Heart right ventricle (tissue), 16 donors: ENCODE results near the gene COG2. TPM values are rescaled to one million over a fixed set of nuclear protein-coding genes. Genes with fewer than 3 reads are reported as not detected.

Source experiments
- ATAC-seq, 8 donors: fragments of 200-7000 bp; cut with Tn5 transposase; one replicate each; pipeline ENCODE4 v1.9.1; 2020; ENCODE audit warnings: mild to moderate bottlenecking in 8 of 8, moderate library complexity in 8 of 8, moderate number of reproducible peaks in 1 of 8
- DNase-seq, 2 donors: peaks; one replicate each; pipeline ENCODE4 v3.0.0-alpha.2; 2020
- H3K27ac ChIP-seq, 10 donors: fragments of 200-600 bp; sonication (generic) in 2 of 10; one replicate each; pipeline versions ENCODE4 v1.5.0 to v1.8.0; 2020 to 2022; ENCODE audit warnings: mild to moderate bottlenecking in 3 of 10
- H3K27me3 ChIP-seq, 7 donors: fragments of 200-600 bp; one replicate each; pipeline ENCODE4 v1.8.0; 2021 to 2022; ENCODE audit warnings: mild to moderate bottlenecking in 2 of 7
- H3K36me3 ChIP-seq, 9 donors: fragments of 200-600 bp; sonication (generic) in 1 of 9; one replicate each; pipeline versions ENCODE4 v1.5.0 to v1.8.0; 2020 to 2022; ENCODE audit warnings: mild to moderate bottlenecking in 2 of 9
- H3K4me1 ChIP-seq, 9 donors: fragments of 200-600 bp; sonication (generic) in 1 of 9; one replicate each; pipeline versions ENCODE4 v1.5.0 to v1.8.0; 2020 to 2022; ENCODE audit warnings: mild to moderate bottlenecking in 4 of 9
- H3K4me3 ChIP-seq, 10 donors: fragments of 200-600 bp; sonication (generic) in 2 of 10; one replicate each; pipeline versions ENCODE4 v1.5.0 to v1.8.0; 2020 to 2022; ENCODE audit warnings: mild to moderate bottlenecking in 7 of 10, moderate library complexity in 2 of 10
- H3K9me3 ChIP-seq, 11 donors: fragments of 200-600 bp in 10 of 11; sonication (generic) in 2 of 11; one replicate each; pipeline versions ENCODE4 v1.5.0 to v1.8.0; 2013 to 2022; ENCODE audit warnings: mild to moderate bottlenecking in 2 of 11, control low read depth in 1 of 11, moderate library complexity in 1 of 11
- WGBS, 2 donors: extraction: QIAGEN DNeasy Blood & Tissue Kit; methylation state at CpG; one replicate each; pipeline ENCODE4 v1.1.7; 2013; ENCODE audit warnings: inconsistent platforms in 1 of 2; 5-methylcytosine and 5-hydroxymethylcytosine counted together
- intact Hi-C, 10 donors: fragments of 100-400 bp; cut with DNase I; formaldehyde crosslinking; loops; one replicate each; pipeline versions ENCODE4 v1.11.1 to v1.14.2; 2022
- polyA plus RNA-seq, 2 donors: library from polyadenylated mRNA; stranded (reverse); fragments of 200-250 nt; gene quantifications; one replicate each; pipeline ENCODE4 v1.2.3, GENCODE V29; 2013
- total RNA-seq, 10 donors: library from RNA; stranded (reverse); fragmentation: NEBNext Ultra II Directional in 3 of 10; extraction: Animal tissue kit (Norgen Biotek cat#: 25700) in 3 of 10; gene quantifications; one replicate each; pipeline versions ENCODE4 v1.2.1 to v1.2.4, GENCODE V29; 2021 to 2023
- TF ChIP-seq, protein P1 (sequence below), 9 donors: fragments of 200-600 bp; sonication (generic) in 2 of 9; IDR thresholded peaks; one replicate each; pipeline versions ENCODE4 v1.5.0 to v1.8.0; 2021 to 2022; ENCODE audit warnings: antibody characterized with exemption in 9 of 9, mild to moderate bottlenecking in 5 of 9, moderate library complexity in 1 of 9
- donor health status: Arrhythmogenic right ventricular cardiomyopathy.
- donor health status: ischemic (EF 13 %, LVEDD 7.1; RV severe dilation, severe dysfunction).
- donor health status: healthy with polysubstance abuse.
- donor health status: DM: no; HTN: yes; CAD: no.
- donor health status: DM: no; HTN: no; CAD: no.
- donor health status: ischemic (EF 25% LVEDD 6.9; RV normal size, moderate dysfunction).
- donor health status: ischemic (EF 25% LVEDD 5.7; RV mildly dilated, moderate dysfunction).
- donor health status: healthy.
- donor health status: DM: yes; HTN: yes; CAD: no.
- donor health status: Ischemic cardiomyopathy.
- donor health status: ischemic (EF 35%, LVEDD 5.7; RV mildly dilated, moderate dysfunction).
- donor health status: nonischemic (EF 11% LVEDD 7.7; RV severe dilation, severe dysfunction).
- donor health status: DM: yes; HTN: yes; CAD: no.
- donor health status: PGD.
- donor health status: ischemic (EF 29% LVEDD 5.4; RV normal size, mild dysfunction).
- donor health status: nonischemic (EF 23%, LVEDD 6.1; RV moderate dilation, normal function).

Gene COG2
- total and polyA plus RNA-seq, 12 donors: 7.5 to 36.5 (median 24.6) TPM

- H3K27ac ChIP-seq: peak overlapping the region in 8 of 10 donors; percentile 35 to 82 (median 64)
- H3K36me3 ChIP-seq: no peaks in the 10 kb centered on the region
- peaks cover 0 to 8% (median 0%) of the 10 kb centered on the region in 11 donors for H3K9me3 ChIP-seq
- 49 to 63% methylated on average over 6 of the region's 6 CpGs for WGBS, 2 donors
- no peak overlapping the region for H3K4me3 ChIP-seq
- intact Hi-C loops: no loop called here
- peaks cover 8 to 62% (median 18%) of the 10 kb centered on the region in 9 donors for H3K4me1 ChIP-seq
- ATAC-seq (peak; percentile 53 to 87 (median 80)), DNase-seq (peak in 1 of 2 donors; percentile 68)
- TF ChIP-seq, protein P1, sequence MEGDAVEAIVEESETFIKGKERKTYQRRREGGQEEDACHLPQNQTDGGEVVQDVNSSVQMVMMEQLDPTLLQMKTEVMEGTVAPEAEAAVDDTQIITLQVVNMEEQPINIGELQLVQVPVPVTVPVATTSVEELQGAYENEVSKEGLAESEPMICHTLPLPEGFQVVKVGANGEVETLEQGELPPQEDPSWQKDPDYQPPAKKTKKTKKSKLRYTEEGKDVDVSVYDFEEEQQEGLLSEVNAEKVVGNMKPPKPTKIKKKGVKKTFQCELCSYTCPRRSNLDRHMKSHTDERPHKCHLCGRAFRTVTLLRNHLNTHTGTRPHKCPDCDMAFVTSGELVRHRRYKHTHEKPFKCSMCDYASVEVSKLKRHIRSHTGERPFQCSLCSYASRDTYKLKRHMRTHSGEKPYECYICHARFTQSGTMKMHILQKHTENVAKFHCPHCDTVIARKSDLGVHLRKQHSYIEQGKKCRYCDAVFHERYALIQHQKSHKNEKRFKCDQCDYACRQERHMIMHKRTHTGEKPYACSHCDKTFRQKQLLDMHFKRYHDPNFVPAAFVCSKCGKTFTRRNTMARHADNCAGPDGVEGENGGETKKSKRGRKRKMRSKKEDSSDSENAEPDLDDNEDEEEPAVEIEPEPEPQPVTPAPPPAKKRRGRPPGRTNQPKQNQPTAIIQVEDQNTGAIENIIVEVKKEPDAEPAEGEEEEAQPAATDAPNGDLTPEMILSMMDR (IDR thresholded peaks at IDR 0.05): no peak
- no peaks in the 10 kb centered on the region for H3K27me3 ChIP-seq
Observed at GRCh38 chr1:230725256-230726012, 83.2 kb downstream of the COG2 start.

GRCh38 chr1:230728710-230729392 is 86.6 kb downstream of the COG2 start:
- Histone ChIP-seq H3K27ac (peak overlapping the region in 9 of 10 donors; percentile 12 to 82 (median 56)), H3K4me1 (peaks cover 8 to 69% (median 24%) of the 10 kb centered on the region in 9 donors), H3K9me3 (no peaks in the 10 kb centered on the region), H3K27me3 (no peaks in the 10 kb centered on the region), H3K36me3 (no peaks in the 10 kb centered on the region), H3K4me3 (no peak overlapping the region)
- TF ChIP-seq, protein P1 (IDR thresholded peaks at IDR 0.05): no peak
- peak in 1 of 2 donors; percentile 45 for DNase-seq
- peak in 6 of 8 donors; percentile 11 to 60 (median 38) for ATAC-seq
- intact Hi-C loops: no loop called here
- WGBS, 2 donors: 31 to 42% methylated on average over 6 of the region's 6 CpGs

GRCh38 chr1:230730977-230731376 is 88.7 kb downstream of the COG2 start:
- 16% methylated on average over 5 of the region's 5 CpGs for WGBS, 2 donors
- Histone ChIP-seq H3K27me3 (no peaks in the 10 kb centered on the region), H3K4me1 (peaks cover 8 to 55% (median 24%) of the 10 kb centered on the region in 9 donors), H3K4me3 (no peak overlapping the region), H3K9me3 (no peaks in the 10 kb centered on the region), H3K36me3 (no peaks in the 10 kb centered on the region), H3K27ac (peak overlapping the region in 9 of 10 donors; percentile 15 to 82 (median 64))
- ATAC-seq (peak; percentile 63 to 82 (median 76)), DNase-seq (peak in 1 of 2 donors; percentile 44)
- TF ChIP-seq, protein P1 (IDR thresholded peaks at IDR 0.05): no peak
- intact Hi-C loops: no loop called here

DNA sequence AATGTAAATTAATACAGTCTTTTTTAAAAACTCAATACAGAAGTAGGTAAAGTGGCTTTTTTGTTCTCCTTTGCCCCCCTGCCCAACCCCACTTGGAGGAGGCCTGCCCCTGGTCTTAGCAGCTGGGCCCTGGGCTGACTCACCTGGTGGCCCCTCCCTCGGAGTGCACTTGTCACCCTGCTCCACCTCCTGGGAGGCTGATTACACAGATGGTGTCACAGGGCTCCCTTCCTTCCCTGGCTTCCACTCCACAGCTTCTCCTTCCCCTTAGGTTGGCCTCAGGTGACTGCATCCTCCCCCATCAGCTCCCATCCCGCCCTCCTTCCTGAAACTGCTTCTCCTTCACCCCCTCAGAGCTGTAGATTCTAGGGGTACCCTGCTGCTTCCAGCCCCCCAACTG is 93.2 kb downstream of the COG2 start:
- no peak for ATAC-seq
- TF ChIP-seq, protein P1 (IDR thresholded peaks at IDR 0.05): no peak

More for the DNA sequence above, 93.2 kb downstream of the COG2 start:
- Histone ChIP-seq H3K27me3 (no peaks in the 10 kb centered on the region), H3K27ac (no peak overlapping the region), H3K36me3 (no peaks in the 10 kb centered on the region), H3K4me1 (peaks cover 0 to 15% (median 11%) of the 10 kb centered on the region in 9 donors), H3K9me3 (peaks cover 0 to 7% (median 0%) of the 10 kb centered on the region in 11 donors), H3K4me3 (no peak overlapping the region)
- WGBS, 2 donors: 67 to 74% methylated on average over 2 of the region's 2 CpGs
- intact Hi-C loops: no loop called here
- no peak for DNase-seq
